WTC11 (cell line): ENCODE measurements around the gene IFIT1. TPM values are rescaled to one million over a fixed set of nuclear protein-coding genes. Genes with fewer than 3 reads are reported as not detected.

Experiments
- ATAC-seq: fragments of 200-7000 bp; cut with Tn5 transposase; 2 replicates; pipeline ENCODE4 v1.10.0; 2021; ENCODE audit warnings: mild to moderate bottlenecking, moderate library complexity
- CTCF ChIA-PET: fragments of 300-600 bp; sonication (Branson Sonifier 250); formaldehyde crosslinking; loops from one replicate; lab custom pipeline; 2021; ENCODE audit warnings: antibody characterized with exemption; lab: Charles Lee
- POLR2A ChIA-PET: fragments of 350-600 bp; sonication (Branson Sonifier 250); formaldehyde crosslinking; loops from one replicate; lab custom pipeline; 2021; ENCODE audit warnings: antibody characterized with exemption; lab: Charles Lee
- DNase-seq: peaks from one replicate; pipeline ENCODE4 v3.0.0; 2021; ENCODE audit warnings: low spot score
- H3K27ac Mint-ChIP-seq: 2 replicates; pipeline ENCODE4 v1.8.0; 2021; ENCODE audit warnings: mixed read lengths
- H3K27me3 Mint-ChIP-seq: 2 replicates; pipeline ENCODE4 v1.8.0; 2021; ENCODE audit warnings: low read depth, mild to moderate bottlenecking, moderate library complexity, mixed read lengths
- H3K36me3 Mint-ChIP-seq: 2 replicates; pipeline ENCODE4 v1.8.0; 2021; ENCODE audit warnings: mixed read lengths
- H3K4me1 Mint-ChIP-seq: 2 replicates; pipeline ENCODE4 v1.8.0; 2022; ENCODE audit warnings: mixed read lengths
- H3K4me3 Mint-ChIP-seq: 2 replicates; pipeline ENCODE4 v1.8.0; 2021; ENCODE audit warnings: mild to moderate bottlenecking, moderate library complexity, mixed read lengths
- H3K9me3 Mint-ChIP-seq: 2 replicates; pipeline ENCODE4 v1.8.0; 2021; ENCODE audit warnings: mixed read lengths
- ATF1 ChIP-seq: sonication (generic); formaldehyde crosslinking; IDR thresholded peaks from 2 replicates; pipeline ENCODE4 v1.8.1; 2023; ENCODE audit warnings: mild to moderate bottlenecking, moderate library complexity, missing genetic modification reagents
- ESRRA ChIP-seq: sonication (generic); formaldehyde crosslinking; IDR thresholded peaks from 2 replicates; pipeline ENCODE4 v1.8.1; 2022; ENCODE audit warnings: mild to moderate bottlenecking, missing genetic modification reagents, borderline replicate concordance
- GABPB1 ChIP-seq: sonication (generic); formaldehyde crosslinking; IDR thresholded peaks from 2 replicates; pipeline ENCODE4 v1.8.1; 2023; ENCODE audit warnings: mild to moderate bottlenecking, missing genetic modification reagents
- GRHL2 ChIP-seq: fragments of 250-450 bp; sonication (Bioruptor Pico); IDR thresholded peaks from 2 replicates; pipeline ENCODE4 v1.8.0; 2022; ENCODE audit warnings: mild to moderate bottlenecking, moderate library complexity; ENCODE audit not compliant: insufficient replicate concordance, severe bottlenecking
- NFATC4 ChIP-seq: fragments of 250-450 bp; sonication (Bioruptor Pico); IDR thresholded peaks from 2 replicates; pipeline ENCODE4 v1.9.0; 2021; ENCODE audit warnings: mild to moderate bottlenecking
- NR3C1 ChIP-seq: sonication (generic); formaldehyde crosslinking; conservative IDR thresholded peaks from 2 replicates; pipeline ENCODE4 v1.8.1; 2023; ENCODE audit warnings: low read depth, mild to moderate bottlenecking, missing genetic modification reagents
- ZNF138 ChIP-seq: sonication (generic); formaldehyde crosslinking; conservative IDR thresholded peaks from 2 replicates; pipeline ENCODE4 v1.8.1; 2022; ENCODE audit warnings: mild to moderate bottlenecking, moderate library complexity, missing genetic modification reagents
- ZNF219 ChIP-seq: sonication (generic); formaldehyde crosslinking; IDR thresholded peaks from 2 replicates; pipeline ENCODE4 v1.8.0; 2023; ENCODE audit warnings: missing genetic modification reagents, mild to moderate bottlenecking, borderline replicate concordance
- ZNF263 ChIP-seq: sonication (generic); formaldehyde crosslinking; IDR thresholded peaks from 2 replicates; pipeline ENCODE4 v1.8.1; 2022; ENCODE audit warnings: low read depth, mild to moderate bottlenecking, moderate library complexity, missing genetic modification reagents
- ZNF423 ChIP-seq: fragments of 250-450 bp; sonication (Bioruptor Pico); IDR thresholded peaks from 2 replicates; pipeline ENCODE4 v2.1.2; 2022; ENCODE audit warnings: mild to moderate bottlenecking, moderate library complexity
- total RNA-seq: library from RNA; stranded (reverse); gene quantifications from 3 replicates; pipeline ENCODE4 v1.2.3, GENCODE V29; 2021
- TF ChIP-seq, protein P1 (sequence below): fragments of 250-450 bp; sonication (Bioruptor Pico); IDR thresholded peaks from 2 replicates; pipeline ENCODE4 v1.9.0; 2021; ENCODE audit warnings: mild to moderate bottlenecking
- TF ChIP-seq, protein P2 (sequence below): sonication (generic); formaldehyde crosslinking; IDR thresholded peaks from 2 replicates; pipeline ENCODE4 v1.8.0; 2022; ENCODE audit warnings: mild to moderate bottlenecking, missing genetic modification reagents
- TF ChIP-seq, protein P3 (sequence below): sonication (generic); formaldehyde crosslinking; conservative IDR thresholded peaks from 2 replicates; pipeline ENCODE4 v1.8.1; 2022; ENCODE audit warnings: mild to moderate bottlenecking, missing genetic modification reagents
- TF ChIP-seq, protein P4 (sequence below): sonication (generic); formaldehyde crosslinking; IDR thresholded peaks from 2 replicates; pipeline ENCODE4 v1.8.0; 2022; ENCODE audit warnings: mild to moderate bottlenecking, missing genetic modification reagents
- TF ChIP-seq, protein P5 (sequence below): fragments of 250-450 bp; sonication (Bioruptor Pico); IDR thresholded peaks from 2 replicates; pipeline ENCODE4 v1.9.0; 2021; ENCODE audit warnings: moderate library complexity, mild to moderate bottlenecking, inconsistent platforms, borderline replicate concordance
- TF ChIP-seq, protein P6 (sequence below): sonication (generic); formaldehyde crosslinking; IDR thresholded peaks from 2 replicates; pipeline ENCODE4 v1.8.0; 2023; ENCODE audit warnings: mild to moderate bottlenecking, missing genetic modification reagents
- TF ChIP-seq, protein P7 (sequence below): sonication (generic); formaldehyde crosslinking; IDR thresholded peaks from 2 replicates; pipeline ENCODE4 v1.8.1; 2023; ENCODE audit warnings: mild to moderate bottlenecking, missing genetic modification reagents
- TF ChIP-seq, protein P8 (sequence below): sonication (generic); formaldehyde crosslinking; IDR thresholded peaks from 2 replicates; pipeline ENCODE4 v1.8.1; 2022; ENCODE audit warnings: low read depth, mild to moderate bottlenecking, moderate library complexity, missing genetic modification reagents, borderline replicate concordance

The IFIT1 gene
- total RNA-seq, 1 experiment from 2014 or later, result 1.5 TPM

DNA sequence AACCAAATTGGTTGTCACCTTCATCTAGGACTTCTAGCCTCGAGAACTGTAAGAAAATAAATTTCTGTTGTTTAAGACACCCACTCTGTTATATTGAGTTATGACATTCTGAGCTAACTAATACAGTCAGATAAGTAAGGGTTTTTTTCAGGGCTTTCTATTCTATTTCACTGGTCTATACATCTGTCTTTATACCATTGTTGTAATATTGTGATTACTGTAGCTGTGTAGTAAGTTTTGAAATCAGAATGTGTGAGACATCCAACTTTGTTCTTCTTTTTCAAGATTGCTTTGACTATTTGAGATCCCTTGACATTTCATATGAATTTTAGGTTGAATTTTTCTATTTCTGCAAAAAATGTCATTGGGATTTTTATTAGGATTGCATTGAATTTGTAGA lies 7.5 kb downstream of the IFIT1 start:
- ATAC-seq (no peak), DNase-seq (no peak)
- Mint-ChIP-seq H3K9me3 (peaks cover 34% of the 10 kb centered on the region), H3K4me1 (no peaks in the 10 kb centered on the region), H3K27ac (no peak overlapping the region), H3K27me3 (no peaks in the 10 kb centered on the region), H3K4me3 (no peak overlapping the region), H3K36me3 (peaks cover 20% of the 10 kb centered on the region)
- POLR2A ChIA-PET, result no interaction called here
- CTCF ChIA-PET, result no interaction called here
- TF ChIP-seq ZNF219 (no peak), GABPB1 (CRISPR knock-in tag) (no peak)
- TF ChIP-seq, protein P1, sequence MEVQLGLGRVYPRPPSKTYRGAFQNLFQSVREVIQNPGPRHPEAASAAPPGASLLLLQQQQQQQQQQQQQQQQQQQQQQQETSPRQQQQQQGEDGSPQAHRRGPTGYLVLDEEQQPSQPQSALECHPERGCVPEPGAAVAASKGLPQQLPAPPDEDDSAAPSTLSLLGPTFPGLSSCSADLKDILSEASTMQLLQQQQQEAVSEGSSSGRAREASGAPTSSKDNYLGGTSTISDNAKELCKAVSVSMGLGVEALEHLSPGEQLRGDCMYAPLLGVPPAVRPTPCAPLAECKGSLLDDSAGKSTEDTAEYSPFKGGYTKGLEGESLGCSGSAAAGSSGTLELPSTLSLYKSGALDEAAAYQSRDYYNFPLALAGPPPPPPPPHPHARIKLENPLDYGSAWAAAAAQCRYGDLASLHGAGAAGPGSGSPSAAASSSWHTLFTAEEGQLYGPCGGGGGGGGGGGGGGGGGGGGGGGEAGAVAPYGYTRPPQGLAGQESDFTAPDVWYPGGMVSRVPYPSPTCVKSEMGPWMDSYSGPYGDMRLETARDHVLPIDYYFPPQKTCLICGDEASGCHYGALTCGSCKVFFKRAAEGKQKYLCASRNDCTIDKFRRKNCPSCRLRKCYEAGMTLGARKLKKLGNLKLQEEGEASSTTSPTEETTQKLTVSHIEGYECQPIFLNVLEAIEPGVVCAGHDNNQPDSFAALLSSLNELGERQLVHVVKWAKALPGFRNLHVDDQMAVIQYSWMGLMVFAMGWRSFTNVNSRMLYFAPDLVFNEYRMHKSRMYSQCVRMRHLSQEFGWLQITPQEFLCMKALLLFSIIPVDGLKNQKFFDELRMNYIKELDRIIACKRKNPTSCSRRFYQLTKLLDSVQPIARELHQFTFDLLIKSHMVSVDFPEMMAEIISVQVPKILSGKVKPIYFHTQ (CRISPR knock-in tag), result no peak

DNA sequence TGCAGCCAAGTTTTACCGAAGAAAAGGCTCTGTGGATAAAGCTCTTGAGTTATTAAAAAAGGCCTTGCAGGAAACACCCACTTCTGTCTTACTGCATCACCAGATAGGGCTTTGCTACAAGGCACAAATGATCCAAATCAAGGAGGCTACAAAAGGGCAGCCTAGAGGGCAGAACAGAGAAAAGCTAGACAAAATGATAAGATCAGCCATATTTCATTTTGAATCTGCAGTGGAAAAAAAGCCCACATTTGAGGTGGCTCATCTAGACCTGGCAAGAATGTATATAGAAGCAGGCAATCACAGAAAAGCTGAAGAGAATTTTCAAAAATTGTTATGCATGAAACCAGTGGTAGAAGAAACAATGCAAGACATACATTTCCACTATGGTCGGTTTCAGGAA lies 10.6 kb downstream of the IFIT1 start:
- peaks cover 23% of the 10 kb centered on the region for H3K36me3 Mint-ChIP-seq
- DNase-seq (no peak), ATAC-seq (no peak)
- TF ChIP-seq ZNF423 (CRISPR knock-in tag) (no peak), NFATC4 (CRISPR knock-in tag) (no peak), ESRRA (no peak), NR3C1 (no peak), GRHL2 (CRISPR knock-in tag) (no peak), ZNF138 (CRISPR knock-in tag) (no peak), ATF1 (no peak), ZNF263 (CRISPR knock-in tag) (no peak)
- TF ChIP-seq, protein P2, sequence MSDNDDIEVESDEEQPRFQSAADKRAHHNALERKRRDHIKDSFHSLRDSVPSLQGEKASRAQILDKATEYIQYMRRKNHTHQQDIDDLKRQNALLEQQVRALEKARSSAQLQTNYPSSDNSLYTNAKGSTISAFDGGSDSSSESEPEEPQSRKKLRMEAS (CRISPR knock-in tag), result no peak
- TF ChIP-seq, protein P3, sequence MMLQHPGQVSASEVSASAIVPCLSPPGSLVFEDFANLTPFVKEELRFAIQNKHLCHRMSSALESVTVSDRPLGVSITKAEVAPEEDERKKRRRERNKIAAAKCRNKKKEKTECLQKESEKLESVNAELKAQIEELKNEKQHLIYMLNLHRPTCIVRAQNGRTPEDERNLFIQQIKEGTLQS (CRISPR knock-in tag), result no peak
- TF ChIP-seq, protein P4, sequence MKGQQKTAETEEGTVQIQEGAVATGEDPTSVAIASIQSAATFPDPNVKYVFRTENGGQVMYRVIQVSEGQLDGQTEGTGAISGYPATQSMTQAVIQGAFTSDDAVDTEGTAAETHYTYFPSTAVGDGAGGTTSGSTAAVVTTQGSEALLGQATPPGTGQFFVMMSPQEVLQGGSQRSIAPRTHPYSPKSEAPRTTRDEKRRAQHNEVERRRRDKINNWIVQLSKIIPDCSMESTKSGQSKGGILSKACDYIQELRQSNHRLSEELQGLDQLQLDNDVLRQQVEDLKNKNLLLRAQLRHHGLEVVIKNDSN (CRISPR knock-in tag), result no peak
- TF ChIP-seq, protein P5, sequence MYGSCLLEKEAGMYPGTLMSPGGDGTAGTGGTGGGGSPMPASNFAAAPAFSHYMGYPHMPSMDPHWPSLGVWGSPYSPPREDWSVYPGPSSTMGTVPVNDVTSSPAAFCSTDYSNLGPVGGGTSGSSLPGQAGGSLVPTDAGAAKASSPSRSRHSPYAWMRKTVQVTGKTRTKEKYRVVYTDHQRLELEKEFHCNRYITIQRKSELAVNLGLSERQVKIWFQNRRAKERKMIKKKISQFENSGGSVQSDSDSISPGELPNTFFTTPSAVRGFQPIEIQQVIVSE (CRISPR knock-in tag), result no peak
- TF ChIP-seq, protein P6, sequence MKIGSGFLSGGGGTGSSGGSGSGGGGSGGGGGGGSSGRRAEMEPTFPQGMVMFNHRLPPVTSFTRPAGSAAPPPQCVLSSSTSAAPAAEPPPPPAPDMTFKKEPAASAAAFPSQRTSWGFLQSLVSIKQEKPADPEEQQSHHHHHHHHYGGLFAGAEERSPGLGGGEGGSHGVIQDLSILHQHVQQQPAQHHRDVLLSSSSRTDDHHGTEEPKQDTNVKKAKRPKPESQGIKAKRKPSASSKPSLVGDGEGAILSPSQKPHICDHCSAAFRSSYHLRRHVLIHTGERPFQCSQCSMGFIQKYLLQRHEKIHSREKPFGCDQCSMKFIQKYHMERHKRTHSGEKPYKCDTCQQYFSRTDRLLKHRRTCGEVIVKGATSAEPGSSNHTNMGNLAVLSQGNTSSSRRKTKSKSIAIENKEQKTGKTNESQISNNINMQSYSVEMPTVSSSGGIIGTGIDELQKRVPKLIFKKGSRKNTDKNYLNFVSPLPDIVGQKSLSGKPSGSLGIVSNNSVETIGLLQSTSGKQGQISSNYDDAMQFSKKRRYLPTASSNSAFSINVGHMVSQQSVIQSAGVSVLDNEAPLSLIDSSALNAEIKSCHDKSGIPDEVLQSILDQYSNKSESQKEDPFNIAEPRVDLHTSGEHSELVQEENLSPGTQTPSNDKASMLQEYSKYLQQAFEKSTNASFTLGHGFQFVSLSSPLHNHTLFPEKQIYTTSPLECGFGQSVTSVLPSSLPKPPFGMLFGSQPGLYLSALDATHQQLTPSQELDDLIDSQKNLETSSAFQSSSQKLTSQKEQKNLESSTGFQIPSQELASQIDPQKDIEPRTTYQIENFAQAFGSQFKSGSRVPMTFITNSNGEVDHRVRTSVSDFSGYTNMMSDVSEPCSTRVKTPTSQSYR (CRISPR knock-in tag), result no peak
- TF ChIP-seq, protein P7, sequence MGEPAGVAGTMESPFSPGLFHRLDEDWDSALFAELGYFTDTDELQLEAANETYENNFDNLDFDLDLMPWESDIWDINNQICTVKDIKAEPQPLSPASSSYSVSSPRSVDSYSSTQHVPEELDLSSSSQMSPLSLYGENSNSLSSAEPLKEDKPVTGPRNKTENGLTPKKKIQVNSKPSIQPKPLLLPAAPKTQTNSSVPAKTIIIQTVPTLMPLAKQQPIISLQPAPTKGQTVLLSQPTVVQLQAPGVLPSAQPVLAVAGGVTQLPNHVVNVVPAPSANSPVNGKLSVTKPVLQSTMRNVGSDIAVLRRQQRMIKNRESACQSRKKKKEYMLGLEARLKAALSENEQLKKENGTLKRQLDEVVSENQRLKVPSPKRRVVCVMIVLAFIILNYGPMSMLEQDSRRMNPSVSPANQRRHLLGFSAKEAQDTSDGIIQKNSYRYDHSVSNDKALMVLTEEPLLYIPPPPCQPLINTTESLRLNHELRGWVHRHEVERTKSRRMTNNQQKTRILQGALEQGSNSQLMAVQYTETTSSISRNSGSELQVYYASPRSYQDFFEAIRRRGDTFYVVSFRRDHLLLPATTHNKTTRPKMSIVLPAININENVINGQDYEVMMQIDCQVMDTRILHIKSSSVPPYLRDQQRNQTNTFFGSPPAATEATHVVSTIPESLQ (CRISPR knock-in tag), result no peak
- TF ChIP-seq, protein P8, sequence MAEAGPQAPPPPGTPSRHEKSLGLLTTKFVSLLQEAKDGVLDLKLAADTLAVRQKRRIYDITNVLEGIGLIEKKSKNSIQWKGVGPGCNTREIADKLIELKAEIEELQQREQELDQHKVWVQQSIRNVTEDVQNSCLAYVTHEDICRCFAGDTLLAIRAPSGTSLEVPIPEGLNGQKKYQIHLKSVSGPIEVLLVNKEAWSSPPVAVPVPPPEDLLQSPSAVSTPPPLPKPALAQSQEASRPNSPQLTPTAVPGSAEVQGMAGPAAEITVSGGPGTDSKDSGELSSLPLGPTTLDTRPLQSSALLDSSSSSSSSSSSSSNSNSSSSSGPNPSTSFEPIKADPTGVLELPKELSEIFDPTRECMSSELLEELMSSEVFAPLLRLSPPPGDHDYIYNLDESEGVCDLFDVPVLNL (CRISPR knock-in tag), result no peak
- CTCF ChIA-PET, result no interaction called here
- no peaks in the 10 kb centered on the region for H3K4me1 Mint-ChIP-seq
- POLR2A ChIA-PET, result no interaction called here
- no peak overlapping the region for H3K27ac Mint-ChIP-seq
- H3K4me3 Mint-ChIP-seq, result no peak overlapping the region
- H3K27me3 Mint-ChIP-seq, result no peaks in the 10 kb centered on the region
- H3K9me3 Mint-ChIP-seq, result peaks cover 31% of the 10 kb centered on the region
